Cardiac muscle cell (in vitro differentiated cells and primary cell): ENCODE measurements around the gene LRMDA. TPM values are rescaled to one million over a fixed set of nuclear protein-coding genes. Genes with fewer than 3 reads are reported as not detected.

Experiments
- DNase-seq, 2 donors: peaks; one replicate each; pipeline versions ENCODE4 v3.0.0 to v3.0.0-alpha.2; 2010 to 2017; ENCODE audit warnings: low read depth in 1 of 2, low spot score in 1 of 2
- H3K27ac ChIP-seq: fragments of 200-600 bp; sonication (generic); 2 replicates; pipeline ENCODE4 v1.5.1; 2016
- H3K27me3 ChIP-seq: fragments of 200-600 bp; sonication (generic); 2 replicates; pipeline ENCODE4 v1.6.0; 2016; ENCODE audit warnings: control low read depth
- H3K36me3 ChIP-seq: fragments of 200-600 bp; sonication (generic); 2 replicates; pipeline ENCODE4 v1.5.1; 2016; ENCODE audit warnings: control low read depth
- H3K4me1 ChIP-seq: fragments of 200-600 bp; sonication (generic); 2 replicates; pipeline ENCODE4 v1.8.1; 2017; ENCODE audit warnings: low read depth, mild to moderate bottlenecking, mixed run types
- H3K4me3 ChIP-seq: fragments of 200-600 bp; sonication (generic); 2 replicates; pipeline ENCODE4 v1.5.1; 2016; ENCODE audit warnings: mild to moderate bottlenecking
- H3K9me3 ChIP-seq: fragments of 200-600 bp; sonication (generic); 2 replicates; pipeline ENCODE4 v1.5.1; 2017; ENCODE audit warnings: low read depth, mild to moderate bottlenecking, control low read depth
- CTCF ChIP-seq: IDR thresholded peaks from 2 replicates; pipeline ENCODE4 v1.5.1; 2012; ENCODE audit warnings: low read depth, mild to moderate bottlenecking, low read length
- polyA plus RNA-seq: library from polyadenylated mRNA; unstranded; fragments of >200 nt; fragmentation: Nextera tagmentation; extraction: Ambion mirVana; gene quantifications from 2 replicates; pipeline ENCODE4 v1.2.1, GENCODE V29; 2016
- total RNA-seq: library from RNA; depleted of rRNA; stranded (reverse); fragments of >200 nt; gene quantifications from 2 replicates; pipeline ENCODE4 v1.2.3, GENCODE V29; 2016

LRMDA gene
- total and polyA plus RNA-seq, 2 experiments from 2014 or later, result 6.2 to 11.7 TPM

- DNase-seq, result no peak
- no peak for TF ChIP-seq CTCF
- Histone ChIP-seq H3K9me3 (no peaks in the 10 kb centered on the region), H3K4me3 (no peak overlapping the region), H3K27ac (no peak overlapping the region), H3K27me3 (no peaks in the 10 kb centered on the region), H3K4me1 (peaks cover 4% of the 10 kb centered on the region), H3K36me3 (no peaks in the 10 kb centered on the region)
Measured at GRCh38 chr10:75588031-75588430, 156.6 kb downstream of the LRMDA start.

- no peaks in the 10 kb centered on the region for H3K36me3 ChIP-seq
- no peaks in the 10 kb centered on the region for H3K9me3 ChIP-seq
- no peaks in the 10 kb centered on the region for H3K27me3 ChIP-seq
- TF ChIP-seq CTCF, result no peak
- DNase-seq, result no peak
- H3K4me1 ChIP-seq, result peaks cover 4% of the 10 kb centered on the region
- no peak overlapping the region for H3K27ac ChIP-seq
- no peak overlapping the region for H3K4me3 ChIP-seq
Measured at GRCh38 chr10:75589895-75590654, 158.7 kb downstream of the LRMDA start.

- Histone ChIP-seq H3K9me3 (no peaks in the 10 kb centered on the region), H3K36me3 (no peaks in the 10 kb centered on the region), H3K27me3 (no peaks in the 10 kb centered on the region), H3K4me3 (no peak overlapping the region), H3K4me1 (peaks cover 4% of the 10 kb centered on the region), H3K27ac (no peak overlapping the region)
- no peak for TF ChIP-seq CTCF
- DNase-seq, result peak in 1 of 2 donors; percentile 11
Measured at GRCh38 chr10:75592151-75592787, 160.8 kb downstream of the LRMDA start.

- peak in 1 of 2 donors; percentile 29 for DNase-seq
- Histone ChIP-seq H3K36me3 (no peaks in the 10 kb centered on the region), H3K9me3 (no peaks in the 10 kb centered on the region), H3K27ac (no peak overlapping the region), H3K27me3 (no peaks in the 10 kb centered on the region), H3K4me3 (no peak overlapping the region), H3K4me1 (peaks cover 7% of the 10 kb centered on the region)
- TF ChIP-seq CTCF, result no peak
Measured at GRCh38 chr10:75592791-75593643, 161.6 kb downstream of the LRMDA start.

GRCh38 chr10:75593692-75594556 is 162.5 kb downstream of the LRMDA start:
- no peak for DNase-seq
- no peak for TF ChIP-seq CTCF
- Histone ChIP-seq H3K4me3 (no peak overlapping the region), H3K36me3 (no peaks in the 10 kb centered on the region), H3K27me3 (no peaks in the 10 kb centered on the region), H3K4me1 (peaks cover 16% of the 10 kb centered on the region), H3K27ac (no peak overlapping the region), H3K9me3 (no peaks in the 10 kb centered on the region)
